SHP77 (cell line): ENCODE measurements around the gene CCNG2.

Experiments used
- DNase-seq, 2 experiments: peaks; one replicate each; lab custom pipeline; 2025; lab: John Stamatoyannopoulos, UW

CCNG2 gene

GRCh38 chr4:77203380-77204197, 46.6 kb downstream of the CCNG2 start:
- DNase-seq, result peak; percentile 63 to 73

- no peak for DNase-seq
Measured at GRCh38 chr4:77204621-77205020, 47.6 kb downstream of the CCNG2 start.

- no peak for DNase-seq
Measured at GRCh38 chr4:77209012-77209411, 52.0 kb downstream of the CCNG2 start.

- no peak for DNase-seq
Measured at GRCh38 chr4:77209936-77210335, 52.9 kb downstream of the CCNG2 start.

GRCh38 chr4:77215107-77215506, 58.1 kb downstream of the CCNG2 start:
- DNase-seq, result no peak

GRCh38 chr4:77217526-77217925, 60.5 kb downstream of the CCNG2 start:
- no peak for DNase-seq

GRCh38 chr4:77219266-77219665, 62.3 kb downstream of the CCNG2 start:
- DNase-seq, result no peak
